Measurements from ENCODE around the gene MRPL32. TPM values are rescaled to one million over a fixed set of nuclear protein-coding genes. Genes with fewer than 3 reads are reported as not detected.
A peak's percentile ranks its signal among the peaks of the same experiment; 100 is the strongest.
"Not testable (repeated sequence)": the region's sequence is repeated elsewhere in the genome, so short reads cannot be mapped to it uniquely, and the experiment has no call there.

MRPL32 gene
- total RNA-seq = 10 to 100 TPM; 46.4 to 52.0 TPM

GRCh38 chr7:42931834-42932651, at the start of gene MRPL32, which contains the start of gene PSMA2:
Gene MRPL32, plus strand, starts transcription at chr7:42932376. Its CDS starts 11 bp downstream, at chr7:42932387.
Gene PSMA2, minus strand, starts transcription at chr7:42932174. Its CDS starts 16 bp downstream, at chr7:42932158.
- peaks cover 28 to 40% of the 10 kb centered on the region in 2 donors for H3K4me1 Mint-ChIP-seq (ENCODE audit: low read depth in 2 of 2)
- no peaks in the 10 kb centered on the region for H3K27me3 Mint-ChIP-seq
- DNase-seq (ENCODE audit: low spot score) = peak; percentile 98
- peak; percentile 100 for ATAC-seq
- no peaks in the 10 kb centered on the region for H3K9me3 Mint-ChIP-seq
- peaks cover 28% of the 10 kb centered on the region for H3K36me3 Mint-ChIP-seq
- peak within 1 kb of the TSS; percentile 96 to 98 for H3K27ac Mint-ChIP-seq
- peak within 1 kb of the TSS; percentile 97 for H3K4me3 Mint-ChIP-seq

GRCh38 chr7:42883950-42884349, 48.2 kb upstream of the MRPL32 start:
- ATAC-seq (no peak), DNase-seq (ENCODE audit: low spot score) (no peak)
- Mint-ChIP-seq H3K9me3 (no peaks in the 10 kb centered on the region), H3K4me1 (ENCODE audit: low read depth in 2 of 2) (peaks cover 10 to 12% of the 10 kb centered on the region in 2 donors), H3K36me3 (no peaks in the 10 kb centered on the region), H3K27me3 (peaks cover 9 to 30% of the 10 kb centered on the region in 2 donors), H3K4me3 (no peak overlapping the region), H3K27ac (no peak overlapping the region)

GRCh38 chr7:42885183-42885582, 47.0 kb upstream of the MRPL32 start:
- not testable (repeated sequence) for H3K4me3 Mint-ChIP-seq; H3K36me3 Mint-ChIP-seq; H3K27ac Mint-ChIP-seq; ATAC-seq; DNase-seq (ENCODE audit: low spot score); H3K9me3 Mint-ChIP-seq
- H3K4me1 Mint-ChIP-seq (ENCODE audit: low read depth in 2 of 2) = peaks cover 15% of the 10 kb centered on the region in 2 donors
- H3K27me3 Mint-ChIP-seq = peaks cover 6 to 25% of the 10 kb centered on the region in 2 donors

GRCh38 chr7:42886129-42886528, 46.0 kb upstream of the MRPL32 start:
- no peak overlapping the region for H3K4me3 Mint-ChIP-seq
- peaks cover 15% of the 10 kb centered on the region in 2 donors for H3K4me1 Mint-ChIP-seq (ENCODE audit: low read depth in 2 of 2)

GRCh38 chr7:42886893-42887505, 45.2 kb upstream of the MRPL32 start:
- H3K4me1 Mint-ChIP-seq (ENCODE audit: low read depth in 2 of 2) = peaks cover 15% of the 10 kb centered on the region in 2 donors
- no peaks in the 10 kb centered on the region for H3K36me3 Mint-ChIP-seq
- H3K27me3 Mint-ChIP-seq = peaks cover 6 to 25% of the 10 kb centered on the region in 2 donors
- no peaks in the 10 kb centered on the region for H3K9me3 Mint-ChIP-seq
- ATAC-seq (no peak), DNase-seq (ENCODE audit: low spot score) (no peak)
- H3K4me3 Mint-ChIP-seq = peak overlapping the region; percentile 2
- H3K27ac Mint-ChIP-seq = no peak overlapping the region

More at GRCh38 chr7:42886129-42886528, 46.0 kb upstream of the MRPL32 start:
- H3K27me3 Mint-ChIP-seq = peaks cover 6 to 25% of the 10 kb centered on the region in 2 donors
- ATAC-seq (no peak), DNase-seq (ENCODE audit: low spot score) (no peak)
- H3K27ac Mint-ChIP-seq = no peak overlapping the region
- H3K9me3 Mint-ChIP-seq = no peaks in the 10 kb centered on the region
- no peaks in the 10 kb centered on the region for H3K36me3 Mint-ChIP-seq

GRCh38 chr7:42893346-42894240, 38.6 kb upstream of the MRPL32 start:
- ATAC-seq = no peak
- H3K9me3 Mint-ChIP-seq = no peaks in the 10 kb centered on the region
- H3K36me3 Mint-ChIP-seq = peaks cover 15% of the 10 kb centered on the region
- no peak overlapping the region for H3K4me3 Mint-ChIP-seq
- H3K4me1 Mint-ChIP-seq (ENCODE audit: low read depth in 2 of 2) = peaks cover 6 to 8% of the 10 kb centered on the region in 2 donors
- no peak overlapping the region for H3K27ac Mint-ChIP-seq
- peaks cover 4 to 9% of the 10 kb centered on the region in 2 donors for H3K27me3 Mint-ChIP-seq
- DNase-seq (ENCODE audit: low spot score) = no peak

- ATAC-seq (no peak), DNase-seq (ENCODE audit: low spot score) (no peak)
- Mint-ChIP-seq H3K4me1 (ENCODE audit: low read depth in 2 of 2) (no peaks in the 10 kb centered on the region), H3K27ac (no peak overlapping the region), H3K4me3 (no peak overlapping the region), H3K36me3 (no peaks in the 10 kb centered on the region), H3K27me3 (peaks cover 0 to 2% of the 10 kb centered on the region in 2 donors), H3K9me3 (no peaks in the 10 kb centered on the region)
Observed at GRCh38 chr7:42900842-42901241, 31.3 kb upstream of the MRPL32 start.

- no peak overlapping the region for H3K27ac Mint-ChIP-seq
- H3K4me3 Mint-ChIP-seq = no peak overlapping the region
- no peak for DNase-seq (ENCODE audit: low spot score)
- H3K36me3 Mint-ChIP-seq = no peaks in the 10 kb centered on the region
- peaks cover under 1 to 13% of the 10 kb centered on the region in 2 donors for H3K4me1 Mint-ChIP-seq (ENCODE audit: low read depth in 2 of 2)
- H3K9me3 Mint-ChIP-seq = no peaks in the 10 kb centered on the region
- ATAC-seq = no peak
- H3K27me3 Mint-ChIP-seq = no peaks in the 10 kb centered on the region
Observed at GRCh38 chr7:42902331-42902730, 29.8 kb upstream of the MRPL32 start.

GRCh38 chr7:42906181-42906580, 26.0 kb upstream of the MRPL32 start:
- Mint-ChIP-seq H3K4me3 (no peak overlapping the region), H3K9me3 (no peaks in the 10 kb centered on the region), H3K36me3 (no peaks in the 10 kb centered on the region), H3K27ac (peak overlapping the region in 1 of 2 donors; percentile 25), H3K27me3 (no peaks in the 10 kb centered on the region), H3K4me1 (ENCODE audit: low read depth in 2 of 2) (peaks cover 27 to 43% of the 10 kb centered on the region in 2 donors)
- ATAC-seq (no peak), DNase-seq (ENCODE audit: low spot score) (no peak)

- Mint-ChIP-seq H3K27ac (peak overlapping the region in 1 of 2 donors; percentile 25), H3K4me3 (no peak overlapping the region), H3K9me3 (no peaks in the 10 kb centered on the region), H3K4me1 (ENCODE audit: low read depth in 2 of 2) (peaks cover 31 to 49% of the 10 kb centered on the region in 2 donors), H3K36me3 (no peaks in the 10 kb centered on the region), H3K27me3 (no peaks in the 10 kb centered on the region)
- ATAC-seq (no peak), DNase-seq (ENCODE audit: low spot score) (no peak)
Observed at GRCh38 chr7:42907316-42907715, 24.9 kb upstream of the MRPL32 start.

GRCh38 chr7:42910306-42910705, 21.9 kb upstream of the MRPL32 start:
- no peaks in the 10 kb centered on the region for H3K36me3 Mint-ChIP-seq
- H3K9me3 Mint-ChIP-seq = no peaks in the 10 kb centered on the region
- H3K4me1 Mint-ChIP-seq (ENCODE audit: low read depth in 2 of 2) = peaks cover 51 to 70% of the 10 kb centered on the region in 2 donors
- peak overlapping the region in 1 of 2 donors; percentile 86 for H3K27ac Mint-ChIP-seq
- no peaks in the 10 kb centered on the region for H3K27me3 Mint-ChIP-seq
- DNase-seq (ENCODE audit: low spot score) (no peak), ATAC-seq (no peak)
- peak overlapping the region; percentile 87 for H3K4me3 Mint-ChIP-seq

- ATAC-seq (peak; percentile 96 to 97), DNase-seq (ENCODE audit: low spot score) (peak; percentile 95)
- H3K27me3 Mint-ChIP-seq = no peaks in the 10 kb centered on the region
- H3K4me1 Mint-ChIP-seq (ENCODE audit: low read depth in 2 of 2) = peaks cover 51 to 62% of the 10 kb centered on the region in 2 donors
- peak within 1 kb of the TSS; percentile 87 for H3K4me3 Mint-ChIP-seq
- no peaks in the 10 kb centered on the region for H3K9me3 Mint-ChIP-seq
- H3K27ac Mint-ChIP-seq = peak within 1 kb of the TSS; percentile 69 to 86
- H3K36me3 Mint-ChIP-seq = no peaks in the 10 kb centered on the region
Observed at GRCh38 chr7:42911454-42912447, 20.4 kb upstream of the MRPL32 start, which contains the start of gene C7orf25. Gene C7orf25, minus strand, starts transcription at chr7:42912070. Its CDS starts 1,170 bp downstream, at chr7:42910900.
